Suprapubic skin (tissue), 4 donors: ENCODE measurements around the gene MYADML2.

Experiments used
- CTCF ChIP-seq, 2 donors: fragments of 200-600 bp in 1 of 2; fragments of 450-650 bp in 1 of 2; sonication (generic) in 1 of 2; IDR thresholded peaks; one replicate each; pipeline ENCODE4 v1.5.1; 2016 to 2019; ENCODE audit warnings: antibody characterized with exemption in 2 of 2, mild to moderate bottlenecking in 1 of 2, moderate library complexity in 1 of 2
- EP300 ChIP-seq: sonication (generic); formaldehyde crosslinking; IDR thresholded peaks from one replicate; pipeline ENCODE4 v1.6.1; 2017; ENCODE audit warnings: antibody characterized with exemption
- POLR2A ChIP-seq, 2 donors: fragments of 450-650 bp; IDR thresholded peaks; one replicate each; pipeline ENCODE4 v1.6.1; 2017; ENCODE audit warnings: antibody characterized with exemption in 2 of 2, mild to moderate bottlenecking in 2 of 2, moderate library complexity in 2 of 2
- POLR2AphosphoS5 ChIP-seq, 3 donors: sonication (generic); formaldehyde crosslinking; IDR thresholded peaks; one replicate each; pipeline ENCODE4 v1.6.1; 2017; ENCODE audit warnings: antibody characterized with exemption in 3 of 3

- no peak for TF ChIP-seq CTCF (IDR thresholded peaks at IDR 0.05)
- TF ChIP-seq EP300 = no peak
- TF ChIP-seq POLR2AphosphoS5 (IDR thresholded peaks at IDR 0.05) = no peak
- no peak for TF ChIP-seq POLR2A (IDR thresholded peaks at IDR 0.05)
Observed at GRCh38 chr17:81901167-81902022, 45.6 kb downstream of the MYADML2 start.
